ENCODE measurements around the gene PPM1H.
A peak's percentile ranks its signal among the peaks of the same experiment; 100 is the strongest.

PPM1H gene

GRCh38 chr12:62732861-62733427 lies 202.0 kb downstream of the PPM1H start:
- DNase-seq (ENCODE audit: low read depth) = peak; percentile 77

- DNase-seq (ENCODE audit: low read depth) = peak; percentile 69
These were observed 203.7 kb downstream of the PPM1H start for GRCh38 chr12:62731055-62731820.

GRCh38 chr12:62730649-62731048 lies 204.3 kb downstream of the PPM1H start:
- DNase-seq (ENCODE audit: low read depth) = peak; percentile 78

- peak; percentile 52 for DNase-seq (ENCODE audit: low read depth)
These were observed 205.1 kb downstream of the PPM1H start for GRCh38 chr12:62729579-62730544.

- DNase-seq (ENCODE audit: low read depth) = no peak
These were observed 206.2 kb downstream of the PPM1H start for GRCh38 chr12:62728741-62729140.

- DNase-seq (ENCODE audit: low read depth) = peak; percentile 87
These were observed 208.4 kb downstream of the PPM1H start for GRCh38 chr12:62726471-62726980.

- no peak for DNase-seq (ENCODE audit: low read depth)
These were observed 209.2 kb downstream of the PPM1H start for GRCh38 chr12:62725781-62726180.

GRCh38 chr12:62724947-62725451 lies 210.0 kb downstream of the PPM1H start:
- DNase-seq (ENCODE audit: low read depth) = peak; percentile 99

- no peak for DNase-seq (ENCODE audit: low read depth)
These were observed 210.7 kb downstream of the PPM1H start for GRCh38 chr12:62724285-62724684.

- no peak for DNase-seq (ENCODE audit: low read depth)
These were observed 211.8 kb downstream of the PPM1H start for GRCh38 chr12:62722971-62723680.

- no peak for DNase-seq (ENCODE audit: low read depth)
These were observed 214.2 kb downstream of the PPM1H start for GRCh38 chr12:62720661-62721330.

- DNase-seq (ENCODE audit: low read depth) = no peak
These were observed 214.9 kb downstream of the PPM1H start for GRCh38 chr12:62720025-62720424.

- peak; percentile 23 for DNase-seq (ENCODE audit: low read depth)
These were observed 216.1 kb downstream of the PPM1H start for GRCh38 chr12:62718762-62719426.

GRCh38 chr12:62717643-62718042 lies 217.3 kb downstream of the PPM1H start:
- DNase-seq (ENCODE audit: low read depth) = no peak

- no peak for DNase-seq (ENCODE audit: low read depth)
These were observed 218.0 kb downstream of the PPM1H start for GRCh38 chr12:62716866-62717525.

- no peak for DNase-seq (ENCODE audit: low read depth)
These were observed 218.9 kb downstream of the PPM1H start for GRCh38 chr12:62716037-62716436.

GRCh38 chr12:62714774-62715721 lies 219.9 kb downstream of the PPM1H start:
- no peak for DNase-seq (ENCODE audit: low read depth)

- DNase-seq (ENCODE audit: low read depth) = no peak
These were observed 220.7 kb downstream of the PPM1H start for GRCh38 chr12:62714181-62714773.
